Thoracic aorta (tissue), 2 donors: ENCODE measurements around the gene SMARCD1. TPM values are rescaled to one million over a fixed set of nuclear protein-coding genes. Genes with fewer than 3 reads are reported as not detected.

Experiments
- ATAC-seq: fragments of 150-250 bp; one replicate; pipeline ENCODE4 v1.8.0; 2017; ENCODE audit warnings: low read depth; ENCODE audit not compliant: insufficient number of reproducible peaks, low FRiP score
- DNase-seq: peaks from one replicate; pipeline ENCODE4 v3.0.0-alpha.2; 2020; ENCODE audit warnings: low spot score
- H3K27ac ChIP-seq, 2 donors: fragments of 200-600 bp; sonication (generic); 1 replicate in 1 of 2; 2 replicates in 1 of 2; pipeline ENCODE4 v1.5.1; 2016; ENCODE audit warnings: mild to moderate bottlenecking in 2 of 2, moderate library complexity in 2 of 2
- H3K27me3 ChIP-seq: fragments of 200-600 bp; sonication (generic); replicated peaks from 2 replicates; pipeline ENCODE4 v1.6.0; 2016; ENCODE audit warnings: mild to moderate bottlenecking; ENCODE audit not compliant: insufficient read depth
- H3K36me3 ChIP-seq: fragments of 200-600 bp; sonication (generic); one replicate; pipeline ENCODE4 v1.5.1; 2016
- H3K4me1 ChIP-seq, 2 donors: fragments of 200-600 bp; sonication (generic); 1 replicate in 1 of 2; 2 replicates in 1 of 2; pipeline versions ENCODE4 v1.5.1 to v1.6.0; 2016; ENCODE audit warnings: low read depth in 2 of 2, mild to moderate bottlenecking in 1 of 2; ENCODE audit not compliant: control insufficient read depth in 1 of 2
- H3K4me3 ChIP-seq: fragments of 200-600 bp; sonication (generic); 2 replicates; pipeline ENCODE4 v1.5.1; 2016; ENCODE audit warnings: mild to moderate bottlenecking
- H3K9me3 ChIP-seq: fragments of 200-600 bp; sonication (generic); 2 replicates; pipeline ENCODE4 v1.5.1; 2016
- total RNA-seq, 2 donors: library from RNA; depleted of rRNA; stranded (reverse); fragments of >200 nt; gene quantifications; one replicate each; pipeline versions ENCODE4 v1.1.0 to v1.2.3, GENCODE V29; 2016
- TF ChIP-seq, protein P1 (sequence below): fragments of 200-600 bp; sonication (generic); IDR thresholded peaks from one replicate; pipeline ENCODE4 v1.5.1; 2019; ENCODE audit warnings: antibody characterized with exemption

Gene SMARCD1
- total RNA-seq, 2 donors from 2014 or later, result 53.6 to 60.0 TPM

DNA sequence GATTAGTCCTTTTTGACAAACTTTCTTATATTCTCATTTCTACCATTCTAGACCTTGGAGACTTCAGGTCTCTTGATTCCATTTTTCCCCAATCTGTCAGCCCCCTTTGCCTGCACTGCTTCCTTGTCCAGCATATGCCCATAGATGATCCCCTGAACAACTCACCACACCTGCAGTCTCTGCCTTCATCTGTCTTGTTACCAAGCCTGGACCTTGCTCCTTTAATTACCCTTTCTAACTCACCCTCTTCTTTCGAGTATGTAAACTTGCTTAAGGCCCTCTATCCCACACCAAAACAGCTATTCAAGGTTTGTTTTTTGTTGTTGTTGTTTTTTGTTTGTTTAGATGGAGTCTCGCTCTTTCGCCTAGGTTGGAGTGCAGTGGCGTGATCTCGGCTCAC lies 36.5 kb downstream of the SMARCD1 start:
- peaks cover 26% of the 10 kb centered on the region for H3K36me3 ChIP-seq
- no peak overlapping the region for H3K27ac ChIP-seq
- H3K27me3 ChIP-seq, result no peaks in the 10 kb centered on the region
- H3K4me3 ChIP-seq, result no peak overlapping the region
- DNase-seq (no peak), ATAC-seq (no peak)
- H3K9me3 ChIP-seq, result no peaks in the 10 kb centered on the region
- TF ChIP-seq, protein P1, sequence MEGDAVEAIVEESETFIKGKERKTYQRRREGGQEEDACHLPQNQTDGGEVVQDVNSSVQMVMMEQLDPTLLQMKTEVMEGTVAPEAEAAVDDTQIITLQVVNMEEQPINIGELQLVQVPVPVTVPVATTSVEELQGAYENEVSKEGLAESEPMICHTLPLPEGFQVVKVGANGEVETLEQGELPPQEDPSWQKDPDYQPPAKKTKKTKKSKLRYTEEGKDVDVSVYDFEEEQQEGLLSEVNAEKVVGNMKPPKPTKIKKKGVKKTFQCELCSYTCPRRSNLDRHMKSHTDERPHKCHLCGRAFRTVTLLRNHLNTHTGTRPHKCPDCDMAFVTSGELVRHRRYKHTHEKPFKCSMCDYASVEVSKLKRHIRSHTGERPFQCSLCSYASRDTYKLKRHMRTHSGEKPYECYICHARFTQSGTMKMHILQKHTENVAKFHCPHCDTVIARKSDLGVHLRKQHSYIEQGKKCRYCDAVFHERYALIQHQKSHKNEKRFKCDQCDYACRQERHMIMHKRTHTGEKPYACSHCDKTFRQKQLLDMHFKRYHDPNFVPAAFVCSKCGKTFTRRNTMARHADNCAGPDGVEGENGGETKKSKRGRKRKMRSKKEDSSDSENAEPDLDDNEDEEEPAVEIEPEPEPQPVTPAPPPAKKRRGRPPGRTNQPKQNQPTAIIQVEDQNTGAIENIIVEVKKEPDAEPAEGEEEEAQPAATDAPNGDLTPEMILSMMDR, result no peak
- H3K4me1 ChIP-seq, result peaks cover 16 to 37% of the 10 kb centered on the region in 2 donors

- Histone ChIP-seq H3K4me3 (no peak overlapping the region), H3K9me3 (no peaks in the 10 kb centered on the region), H3K36me3 (peaks cover 36% of the 10 kb centered on the region), H3K4me1 (peaks cover under 1 to 22% of the 10 kb centered on the region in 2 donors), H3K27me3 (no peaks in the 10 kb centered on the region), H3K27ac (no peak overlapping the region)
- TF ChIP-seq, protein P1, result no peak
- no peak for ATAC-seq
- DNase-seq, result no peak
These were observed 38.1 kb downstream of the SMARCD1 start for GRCh38 chr12:50123203-50123602.

- Histone ChIP-seq H3K27ac (no peak overlapping the region), H3K9me3 (no peaks in the 10 kb centered on the region), H3K4me1 (peaks cover 4 to 43% of the 10 kb centered on the region in 2 donors), H3K4me3 (no peak overlapping the region), H3K36me3 (peaks cover 28% of the 10 kb centered on the region), H3K27me3 (no peaks in the 10 kb centered on the region)
- DNase-seq (no peak), ATAC-seq (no peak)
- TF ChIP-seq, protein P1, result no peak
These were observed 42.4 kb downstream of the SMARCD1 start for GRCh38 chr12:50127546-50127945.

- H3K36me3 ChIP-seq, result peaks cover 22% of the 10 kb centered on the region
These were observed 44.1 kb downstream of the SMARCD1 start for GRCh38 chr12:50129290-50129689.

DNA sequence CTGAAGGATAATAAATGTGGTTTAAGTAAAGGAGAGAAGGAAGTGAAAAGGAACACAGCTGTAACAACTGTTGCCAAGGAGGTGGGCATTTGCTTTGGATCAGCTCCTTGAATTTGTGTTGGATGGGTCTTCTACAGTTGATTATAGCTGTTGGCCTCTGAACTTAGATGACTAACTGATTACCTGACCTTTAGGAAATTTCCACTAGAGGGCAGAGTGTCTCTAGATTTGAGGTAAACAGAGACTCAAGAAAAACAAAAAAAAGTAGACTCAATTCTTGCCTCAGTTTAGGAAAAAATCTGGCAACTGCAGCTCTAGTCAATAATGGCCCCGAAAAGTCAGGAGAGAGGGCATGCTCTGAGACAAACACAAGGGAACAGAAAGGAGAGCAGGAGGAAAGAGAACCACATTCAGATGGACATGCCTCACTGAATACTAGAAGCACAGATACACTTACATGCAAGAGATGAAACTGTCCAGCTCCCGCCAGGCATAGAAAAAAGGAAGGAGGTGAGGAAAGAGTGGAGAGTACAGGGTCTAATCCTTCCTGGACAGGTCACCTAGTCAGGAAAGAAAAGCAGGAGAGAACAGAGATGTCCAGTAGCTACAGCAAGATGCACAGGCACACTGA lies 47.5 kb downstream of the SMARCD1 start:
- Histone ChIP-seq H3K4me1 (peaks cover 13 to 43% of the 10 kb centered on the region in 2 donors), H3K9me3 (no peaks in the 10 kb centered on the region), H3K4me3 (no peak overlapping the region), H3K36me3 (peaks cover 16% of the 10 kb centered on the region), H3K27ac (peak overlapping the region in 1 of 2 donors; percentile 48), H3K27me3 (no peaks in the 10 kb centered on the region)
- TF ChIP-seq, protein P1, result peak; percentile 30
- DNase-seq, result no peak
- no peak for ATAC-seq

More at GRCh38 chr12:50129290-50129689, 44.1 kb downstream of the SMARCD1 start:
- no peak for ATAC-seq
- no peak for DNase-seq
- H3K27ac ChIP-seq, result no peak overlapping the region
- H3K4me1 ChIP-seq, result peaks cover 8 to 50% of the 10 kb centered on the region in 2 donors
- no peaks in the 10 kb centered on the region for H3K9me3 ChIP-seq
- no peaks in the 10 kb centered on the region for H3K27me3 ChIP-seq
- TF ChIP-seq, protein P1, result no peak
- no peak overlapping the region for H3K4me3 ChIP-seq
